Measurements from ENCODE around the gene KCNIP1. TPM values are rescaled to one million over a fixed set of nuclear protein-coding genes. Genes with fewer than 3 reads are reported as not detected.

The KCNIP1 gene
- total RNA-seq, 1 donor from 2014 or later = 0.45 TPM

- no peak for DNase-seq (ENCODE audit: low read depth)
Measured at GRCh38 chr5:170532935-170533334, 29.1 kb downstream of the KCNIP1 start.

GRCh38 chr5:170533383-170533782 is 29.6 kb downstream of the KCNIP1 start:
- Histone ChIP-seq H3K79me2 (ENCODE audit: insufficient read depth, low read length) (no peaks in the 10 kb centered on the region), H3K4me2 (ENCODE audit: low read length) (no peak overlapping the region), H3K4me1 (ENCODE audit: insufficient read depth, low read length) (no peaks in the 10 kb centered on the region), H3K27me3 (ENCODE audit: insufficient read depth, low read length) (peaks cover 10% of the 10 kb centered on the region), H3K27ac (ENCODE audit: low read depth, low read length) (no peak overlapping the region), H2AFZ (ENCODE audit: low read depth, low read length) (no peak overlapping the region), H4K20me1 (ENCODE audit: insufficient read depth, low read length) (no peaks in the 10 kb centered on the region), H3K4me3 (ENCODE audit: insufficient read depth, low read depth, low read length) (no peak overlapping the region), H3K9me3 (ENCODE audit: insufficient read depth, low read depth, low read length) (no peaks in the 10 kb centered on the region), H3K36me3 (ENCODE audit: insufficient read depth, low read length) (no peaks in the 10 kb centered on the region), H3K9ac (ENCODE audit: low read length) (no peak overlapping the region)
- Mint-ChIP-seq H3K9me3 (ENCODE audit: unreplicated experiment) (no peaks in the 10 kb centered on the region), H3K27me3 (ENCODE audit: low read depth, unreplicated experiment) (peaks cover 65% of the 10 kb centered on the region), H3K4me3 (ENCODE audit: unreplicated experiment) (no peak overlapping the region), H3K4me1 (ENCODE audit: low read depth, unreplicated experiment) (no peaks in the 10 kb centered on the region), H3K27ac (ENCODE audit: unreplicated experiment) (no peak overlapping the region), H3K36me3 (ENCODE audit: low read depth, unreplicated experiment) (no peaks in the 10 kb centered on the region)
- FAIRE-seq = no peak
- no peak for DNase-seq (ENCODE audit: low read depth)
- TF ChIP-seq EZH2 (IDR thresholded peaks at IDR 0.05; ENCODE audit: insufficient read depth, low read length) (no peak), CTCF (IDR thresholded peaks at IDR 0.05; ENCODE audit: insufficient read depth, low read depth, low read length) (no peak)

More at GRCh38 chr5:170532935-170533334, 29.1 kb downstream of the KCNIP1 start:
- H3K9ac ChIP-seq (ENCODE audit: low read length) = no peak overlapping the region
- Mint-ChIP-seq H3K27ac (ENCODE audit: unreplicated experiment) (no peak overlapping the region), H3K27me3 (ENCODE audit: low read depth, unreplicated experiment) (peaks cover 62% of the 10 kb centered on the region), H3K36me3 (ENCODE audit: low read depth, unreplicated experiment) (no peaks in the 10 kb centered on the region), H3K9me3 (ENCODE audit: unreplicated experiment) (no peaks in the 10 kb centered on the region), H3K4me3 (ENCODE audit: unreplicated experiment) (no peak overlapping the region), H3K4me1 (ENCODE audit: low read depth, unreplicated experiment) (no peaks in the 10 kb centered on the region)
- no peak for FAIRE-seq
- H3K36me3 ChIP-seq (ENCODE audit: insufficient read depth, low read length) = no peaks in the 10 kb centered on the region
- peaks cover 10% of the 10 kb centered on the region for H3K27me3 ChIP-seq (ENCODE audit: insufficient read depth, low read length)
- no peak overlapping the region for H3K4me2 ChIP-seq (ENCODE audit: low read length)
- H2AFZ ChIP-seq (ENCODE audit: low read depth, low read length) = no peak overlapping the region
- no peak overlapping the region for H3K4me3 ChIP-seq (ENCODE audit: insufficient read depth, low read depth, low read length)
- H3K79me2 ChIP-seq (ENCODE audit: insufficient read depth, low read length) = no peaks in the 10 kb centered on the region
- H3K4me1 ChIP-seq (ENCODE audit: insufficient read depth, low read length) = no peaks in the 10 kb centered on the region
- H3K9me3 ChIP-seq (ENCODE audit: insufficient read depth, low read depth, low read length) = no peaks in the 10 kb centered on the region
- TF ChIP-seq CTCF (IDR thresholded peaks at IDR 0.05; ENCODE audit: insufficient read depth, low read depth, low read length) (no peak), EZH2 (IDR thresholded peaks at IDR 0.05; ENCODE audit: insufficient read depth, low read length) (no peak)
- H3K27ac ChIP-seq (ENCODE audit: low read depth, low read length) = no peak overlapping the region
- H4K20me1 ChIP-seq (ENCODE audit: insufficient read depth, low read length) = no peaks in the 10 kb centered on the region

- FAIRE-seq = no peak
- no peak overlapping the region for H3K27ac Mint-ChIP-seq (ENCODE audit: unreplicated experiment)
- H3K79me2 ChIP-seq (ENCODE audit: insufficient read depth, low read length) = no peaks in the 10 kb centered on the region
Measured at GRCh38 chr5:170534177-170534576, 30.4 kb downstream of the KCNIP1 start.

More at GRCh38 chr5:170534177-170534576, 30.4 kb downstream of the KCNIP1 start:
- Mint-ChIP-seq H3K36me3 (ENCODE audit: low read depth, unreplicated experiment) (no peaks in the 10 kb centered on the region), H3K9me3 (ENCODE audit: unreplicated experiment) (no peaks in the 10 kb centered on the region), H3K27me3 (ENCODE audit: low read depth, unreplicated experiment) (peaks cover 72% of the 10 kb centered on the region), H3K4me1 (ENCODE audit: low read depth, unreplicated experiment) (no peaks in the 10 kb centered on the region), H3K4me3 (ENCODE audit: unreplicated experiment) (no peak overlapping the region)
- H3K27ac ChIP-seq (ENCODE audit: low read depth, low read length) = no peak overlapping the region
- H3K36me3 ChIP-seq (ENCODE audit: insufficient read depth, low read length) = no peaks in the 10 kb centered on the region
- peaks cover 10% of the 10 kb centered on the region for H3K27me3 ChIP-seq (ENCODE audit: insufficient read depth, low read length)
- H3K9me3 ChIP-seq (ENCODE audit: insufficient read depth, low read depth, low read length) = no peaks in the 10 kb centered on the region
- no peak overlapping the region for H2AFZ ChIP-seq (ENCODE audit: low read depth, low read length)
- H3K9ac ChIP-seq (ENCODE audit: low read length) = no peak overlapping the region
- DNase-seq (ENCODE audit: low read depth) = no peak
- no peak for TF ChIP-seq EZH2 (IDR thresholded peaks at IDR 0.05; ENCODE audit: insufficient read depth, low read length)
- TF ChIP-seq CTCF (IDR thresholded peaks at IDR 0.05; ENCODE audit: insufficient read depth, low read depth, low read length) = no peak
- no peaks in the 10 kb centered on the region for H3K4me1 ChIP-seq (ENCODE audit: insufficient read depth, low read length)
- H4K20me1 ChIP-seq (ENCODE audit: insufficient read depth, low read length) = no peaks in the 10 kb centered on the region
- no peak overlapping the region for H3K4me2 ChIP-seq (ENCODE audit: low read length)
- no peak overlapping the region for H3K4me3 ChIP-seq (ENCODE audit: insufficient read depth, low read depth, low read length)
